NCI-H82 treated with DMSO at 0.1 percent for 48 hours (cell line): ENCODE data around the gene TPRX2.
"Not testable (repeated sequence)": the region's sequence is repeated elsewhere in the genome, so short reads cannot be mapped to it uniquely, and the experiment has no call there.

ENCODE experiments used
- DNase-seq: peaks from one replicate; lab custom pipeline; 2025; ENCODE audit not compliant: unreplicated experiment; lab: John Stamatoyannopoulos, UW

TPRX2 gene

DNA sequence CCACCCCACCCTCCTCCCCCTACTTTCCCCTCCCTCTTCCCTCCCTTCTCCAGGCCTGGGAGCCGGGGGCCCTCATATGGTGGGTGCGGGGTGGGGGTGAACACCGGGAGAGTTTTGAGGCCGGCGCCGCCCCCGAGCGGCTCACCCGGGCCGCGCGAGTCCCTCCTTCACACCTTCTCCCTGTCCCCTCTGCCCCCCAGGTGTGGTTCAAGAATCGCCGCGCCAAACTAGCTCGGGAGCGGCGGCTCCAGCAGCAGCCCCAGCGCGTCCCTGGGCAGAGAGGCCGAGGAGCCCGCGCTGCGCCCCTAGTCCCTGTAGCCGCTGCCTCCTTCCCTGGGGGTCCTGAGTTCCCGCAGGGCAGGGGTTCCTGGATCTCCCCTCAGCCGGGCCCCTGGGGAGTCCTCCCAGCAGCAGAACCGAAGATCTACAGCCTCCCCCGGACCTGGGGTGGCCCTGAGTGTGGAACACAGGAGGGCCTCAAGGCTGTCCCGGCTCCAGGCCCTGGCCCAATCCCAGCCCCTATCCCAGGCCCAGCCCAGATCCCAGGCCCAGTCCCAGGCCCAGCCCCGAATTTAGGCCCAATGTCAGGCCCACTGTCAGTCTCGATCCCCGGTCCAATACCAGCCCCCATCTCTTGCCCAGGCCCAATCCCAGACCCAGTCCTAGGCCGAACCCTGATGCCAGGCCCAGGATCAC lies 1.7 kb downstream of the TPRX2 start:
- no peak for DNase-seq

DNA sequence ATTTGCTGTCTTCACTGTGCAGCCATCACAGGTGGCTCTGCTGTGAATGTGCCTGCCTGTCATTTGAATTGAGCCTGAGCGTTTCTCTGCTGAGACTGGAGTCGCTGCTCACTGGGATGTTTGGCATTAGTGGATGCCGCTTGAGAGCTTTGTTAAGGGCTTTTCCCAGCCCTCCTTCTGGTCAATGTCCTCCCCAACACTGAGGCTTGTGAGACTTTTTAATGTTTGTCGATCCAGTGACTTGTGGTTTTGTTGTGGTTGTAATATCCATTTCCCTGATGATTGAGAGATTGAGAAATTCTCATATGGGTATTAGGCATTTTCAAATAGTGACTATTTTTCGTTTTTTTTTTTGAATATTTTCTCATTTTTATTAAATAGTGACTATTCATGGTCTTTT lies 2.6 kb downstream of the TPRX2 start:
- DNase-seq, result no peak

DNA sequence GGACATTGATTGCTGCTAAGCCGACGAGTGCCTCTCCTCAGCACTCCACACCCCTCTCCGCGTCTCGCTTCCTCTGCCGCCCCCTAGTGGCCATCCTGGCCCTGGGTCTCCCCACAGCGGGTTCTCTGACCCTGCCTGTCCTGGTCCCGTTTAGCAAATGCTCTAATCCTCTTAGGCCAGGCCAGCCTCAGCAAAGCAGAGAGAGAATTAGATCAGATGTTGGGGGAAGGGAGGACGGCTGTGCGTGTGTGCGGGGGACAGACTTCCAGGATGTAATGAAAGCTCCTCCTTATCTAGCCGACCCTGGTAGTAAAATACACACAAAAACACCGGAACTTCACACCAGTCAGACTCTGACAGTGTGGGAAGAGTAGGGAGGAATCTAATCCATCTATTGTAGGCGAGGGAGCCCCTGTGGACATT lies 4.5 kb downstream of the TPRX2 start:
- DNase-seq, result peak; percentile 100

DNA sequence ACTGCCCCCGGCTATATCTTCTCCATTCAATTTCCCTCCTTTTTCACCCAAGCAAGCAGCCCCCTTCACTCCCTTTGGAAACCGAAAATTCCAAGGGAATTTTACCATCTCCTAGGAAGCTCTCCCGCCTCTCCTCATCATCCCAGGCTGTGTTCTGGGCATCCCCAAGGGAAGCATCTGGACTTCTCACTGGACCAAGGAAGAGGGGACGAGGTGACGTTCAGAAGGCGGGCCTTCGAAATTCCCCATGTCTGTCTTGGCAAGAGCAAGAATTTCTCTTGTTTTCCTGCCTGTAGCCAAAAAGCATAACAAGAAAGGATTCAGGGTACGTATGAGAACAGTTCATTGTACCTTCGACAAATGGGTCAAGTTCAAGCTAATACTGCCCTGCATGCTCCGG lies 6.1 kb downstream of the TPRX2 start:
- DNase-seq, result no peak

DNA sequence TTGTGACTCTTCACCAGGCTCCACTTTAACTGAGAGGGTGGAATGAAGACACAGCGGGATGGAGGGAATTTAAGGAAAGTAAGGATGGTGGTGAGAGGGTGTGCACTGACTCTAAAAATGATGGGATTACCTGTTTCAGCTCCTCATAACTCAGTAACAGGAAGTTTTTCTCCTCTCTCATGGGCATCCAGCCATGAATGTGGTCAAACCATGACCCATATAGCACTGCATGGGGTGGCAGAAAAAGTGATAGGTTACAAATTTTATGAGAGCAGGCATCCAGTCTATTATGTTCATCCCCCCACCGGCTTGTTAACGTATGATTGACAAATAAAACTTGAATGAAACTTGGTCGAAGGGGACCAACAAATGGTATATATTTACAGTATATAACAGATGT lies 19.9 kb downstream of the TPRX2 start:
- DNase-seq, result no peak

DNA sequence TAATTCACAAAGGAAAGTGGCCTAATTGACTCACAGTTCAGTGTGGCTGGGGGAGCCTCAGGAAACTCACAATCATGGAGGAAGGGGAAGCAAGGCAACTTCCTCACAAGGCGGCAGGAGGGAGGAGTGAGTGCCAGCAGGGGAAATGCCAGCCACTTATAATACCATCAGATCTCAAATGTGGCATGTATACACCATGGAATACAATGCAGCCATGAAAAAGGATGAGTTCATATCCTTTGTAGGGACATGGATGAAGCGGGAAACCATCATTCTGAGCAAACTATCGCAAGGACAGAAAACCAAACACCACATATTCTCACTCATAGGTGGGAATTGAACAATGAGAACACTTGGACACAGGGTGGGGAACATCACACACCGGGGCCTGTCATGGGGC lies 20.4 kb downstream of the TPRX2 start:
- not testable (repeated sequence) for DNase-seq

DNA sequence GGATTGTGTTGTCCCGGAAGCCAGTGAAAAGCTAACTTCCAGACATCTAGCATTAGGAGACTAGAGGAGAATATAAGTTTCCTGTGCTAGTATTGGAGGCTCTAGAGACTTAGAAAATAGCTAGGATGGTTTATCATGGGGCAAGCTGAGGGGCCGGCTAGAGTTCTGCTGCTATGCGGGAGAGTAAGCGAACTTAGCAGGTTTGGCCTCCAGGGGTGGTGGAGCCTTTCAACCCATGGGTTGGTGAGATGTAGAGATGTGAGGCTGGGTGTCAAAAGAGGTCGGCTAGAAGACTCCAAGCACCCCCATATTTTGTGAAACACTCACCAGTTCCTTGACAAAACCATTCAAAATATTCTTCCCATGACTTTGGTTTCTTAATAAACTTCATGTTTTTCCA lies 22.7 kb downstream of the TPRX2 start:
- DNase-seq, result no peak

DNA sequence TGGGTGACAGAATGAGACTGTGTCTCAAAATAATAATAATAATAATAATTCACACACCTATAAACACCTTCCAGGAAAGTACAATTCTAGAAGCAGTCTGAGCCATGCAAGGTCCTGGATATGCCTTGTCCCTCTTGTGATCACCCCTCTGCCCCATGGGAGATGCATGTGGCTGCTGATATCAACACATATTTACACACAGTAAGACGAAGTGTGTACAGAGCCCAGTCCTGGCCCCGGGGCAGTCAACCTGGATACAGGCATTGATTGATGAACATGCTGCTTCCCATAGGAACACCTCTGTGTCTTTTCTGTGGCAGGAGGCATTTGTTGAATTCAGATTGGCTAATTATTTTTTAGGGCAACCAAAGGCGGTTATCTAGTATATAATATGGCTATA lies 23.9 kb downstream of the TPRX2 start:
- DNase-seq, result no peak

DNA sequence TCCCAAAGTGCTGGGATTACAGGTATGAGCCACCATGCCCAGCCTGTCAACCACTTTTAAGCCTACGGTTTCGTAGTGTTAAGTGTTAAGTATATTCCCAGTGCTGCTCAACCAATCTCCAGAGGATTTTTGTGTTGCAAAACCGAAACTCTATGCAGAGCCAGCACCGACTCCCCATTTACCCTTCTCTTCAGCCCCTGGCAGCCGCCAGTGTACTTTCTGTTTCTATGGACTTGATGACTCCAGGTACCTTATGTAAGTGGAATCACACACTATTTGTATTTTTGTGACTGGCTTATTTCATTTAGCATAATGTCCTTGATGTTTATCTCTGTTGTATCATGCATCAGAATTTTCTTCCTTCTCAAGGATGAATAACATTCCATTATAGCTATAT lies 26.0 kb downstream of the TPRX2 start:
- no peak for DNase-seq

DNA sequence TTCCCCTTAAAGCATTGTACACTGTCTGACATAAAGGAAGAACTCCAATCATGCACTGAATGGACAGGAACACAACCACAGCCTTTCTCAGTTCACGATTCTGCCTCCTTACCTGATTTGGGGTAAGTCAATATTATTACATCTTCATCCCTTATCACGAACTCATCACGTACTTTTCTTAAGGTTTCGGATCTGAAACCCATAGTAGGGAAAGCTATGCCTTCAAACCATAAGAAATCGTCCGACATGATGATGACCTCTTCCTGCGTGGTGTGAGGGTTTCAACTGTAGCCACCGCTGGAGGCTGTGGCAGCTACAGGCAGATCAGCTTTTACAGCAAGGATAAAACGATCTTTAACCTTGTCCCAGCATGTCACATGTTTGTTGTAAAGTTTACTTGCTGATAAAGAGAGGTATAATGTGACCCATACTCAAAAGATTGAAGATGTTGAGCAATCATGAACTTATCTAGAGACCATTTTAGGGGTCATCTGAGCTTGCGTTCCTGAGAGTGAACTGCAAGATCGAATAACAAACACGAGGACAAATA lies 27.1 kb downstream of the TPRX2 start, which contains the start of gene SULT2A1:
Gene SULT2A1 (minus strand): TSS at position 306 of the 550 bp plus-strand sequence. CDS start 58 bp downstream, at position 248.
- DNase-seq, result no peak

DNA sequence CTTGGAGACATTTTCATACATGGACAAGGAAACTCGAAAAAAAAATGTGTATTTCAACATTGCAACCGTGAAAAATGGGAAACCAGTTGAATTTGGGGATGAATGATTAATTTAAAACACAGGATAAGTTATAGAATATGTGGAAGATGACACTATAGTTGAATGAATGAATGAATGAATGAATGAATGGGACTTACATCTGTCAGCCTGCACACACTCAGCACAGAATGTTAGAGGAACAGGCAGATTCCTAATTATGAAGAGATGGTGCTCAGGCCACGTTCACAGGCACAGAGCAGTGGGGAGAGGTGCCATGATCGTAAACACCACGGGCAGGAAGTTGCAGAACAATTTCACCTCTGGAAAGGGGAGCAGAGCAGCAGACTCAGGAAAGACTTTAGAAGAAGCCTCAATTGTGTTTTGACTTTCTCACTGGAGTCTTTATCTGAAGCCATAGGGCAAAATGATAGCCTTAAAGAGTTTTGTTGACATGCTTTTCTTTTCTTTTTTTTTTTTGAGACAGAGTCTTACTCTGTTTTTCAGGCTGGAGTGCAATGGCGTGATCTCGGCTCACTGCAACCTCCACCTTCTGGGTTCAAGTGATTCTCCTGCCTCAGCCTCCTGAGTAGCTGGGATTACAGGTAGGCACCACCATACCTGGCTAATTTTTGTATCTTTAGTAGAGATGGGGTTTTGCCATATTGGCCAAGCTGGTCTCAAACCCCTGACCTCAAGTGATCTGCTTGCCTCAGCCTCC lies 32.0 kb downstream of the TPRX2 start:
- no peak for DNase-seq

DNA sequence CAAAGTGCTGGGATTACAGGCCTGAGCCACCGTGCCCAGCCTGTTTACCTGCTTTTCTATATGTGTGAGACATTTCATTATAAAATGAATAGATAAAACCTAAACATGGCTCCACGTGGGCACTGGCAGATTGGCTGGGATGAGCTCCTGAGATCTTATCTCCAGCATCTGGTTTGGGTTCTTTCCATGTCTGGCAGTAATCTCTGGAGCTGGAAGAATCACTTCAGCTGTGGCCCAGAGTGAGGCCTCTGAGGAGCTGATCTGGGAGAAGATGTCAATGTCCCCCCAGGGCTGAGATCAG lies 32.5 kb downstream of the TPRX2 start:
- no peak for DNase-seq

DNA sequence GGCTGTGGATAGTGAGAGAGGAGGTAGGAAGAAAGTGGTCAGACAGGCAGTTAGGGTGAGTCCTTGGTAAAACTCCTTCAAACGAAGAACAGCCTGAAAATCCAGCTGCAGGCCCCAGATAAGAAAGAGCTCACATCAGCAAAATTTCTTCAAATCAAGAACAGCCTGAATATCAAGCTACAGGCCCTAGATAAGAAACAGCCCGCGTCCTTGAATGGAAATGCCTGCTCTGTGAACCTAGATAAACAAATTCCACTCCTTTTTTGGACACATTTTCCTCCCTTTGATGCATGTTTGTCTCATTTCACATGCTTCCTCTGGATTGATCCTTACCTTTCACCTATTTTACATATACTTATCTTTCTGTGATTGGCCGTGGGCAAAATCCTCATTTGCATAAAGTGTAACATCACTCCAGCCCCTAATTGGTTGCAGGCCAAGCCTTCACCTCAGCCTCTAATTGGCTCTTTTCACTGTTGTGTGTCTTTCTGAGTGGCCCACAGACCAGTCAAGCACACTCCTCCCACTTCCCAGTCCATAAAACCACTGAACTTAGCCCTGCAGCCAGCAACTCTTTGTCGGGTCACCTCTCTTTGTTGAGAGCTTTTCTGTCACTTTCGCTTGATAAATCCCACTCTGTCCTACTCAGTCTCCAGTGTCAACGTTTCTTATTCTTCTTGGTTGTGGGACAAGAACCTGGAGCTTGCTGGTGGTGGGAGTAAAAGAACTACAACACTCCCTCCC lies 33.1 kb downstream of the TPRX2 start:
- DNase-seq, result no peak

DNA sequence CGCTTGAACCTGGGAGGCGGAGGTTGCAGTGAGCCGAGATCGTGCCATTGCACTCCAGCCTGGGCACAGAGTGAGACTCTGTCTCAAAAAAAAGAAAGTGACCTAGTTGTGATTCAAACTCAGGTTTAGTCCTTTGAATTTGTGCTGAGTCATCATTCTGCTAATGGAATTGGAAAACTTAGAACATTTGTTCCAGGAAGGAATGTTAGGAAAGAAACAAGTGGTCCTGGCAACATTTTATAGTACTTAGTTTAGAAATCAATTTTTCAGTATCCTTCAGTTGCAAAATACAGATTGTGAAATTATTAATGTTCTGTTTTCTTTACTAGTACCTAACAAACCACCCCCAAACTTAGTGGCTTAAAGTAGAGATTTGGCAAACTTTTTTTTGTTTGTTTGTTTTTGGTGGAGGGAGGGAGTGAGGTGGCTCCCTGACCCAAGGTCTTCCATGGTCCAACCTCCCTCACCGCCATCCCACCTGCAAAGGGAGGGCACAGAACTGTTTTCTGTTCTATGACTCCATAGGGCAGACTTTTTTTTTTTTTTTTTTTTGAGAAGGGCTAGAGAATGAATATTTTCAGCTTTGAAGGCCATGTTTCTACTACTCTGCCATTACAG lies 36.2 kb downstream of the TPRX2 start:
- no peak for DNase-seq

DNA sequence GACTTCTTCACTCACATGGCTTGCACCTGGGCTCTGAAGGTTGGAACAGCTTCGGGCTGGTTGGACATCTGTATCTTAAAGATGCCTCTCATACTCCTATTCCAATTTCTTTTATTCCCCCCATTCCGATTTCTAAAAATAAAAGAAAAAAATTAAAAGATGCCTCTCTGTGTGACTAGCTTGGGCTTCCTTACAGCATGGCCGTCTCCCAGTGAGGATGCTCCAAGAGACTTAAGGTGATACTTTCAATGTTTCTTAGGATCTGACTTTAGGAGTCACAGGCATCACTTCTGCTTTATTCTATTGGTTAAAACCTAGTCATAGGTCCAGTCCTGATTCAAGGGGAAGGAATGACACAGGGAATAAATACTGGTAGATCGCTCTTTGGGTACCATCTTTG lies 37.0 kb downstream of the TPRX2 start:
- DNase-seq, result no peak

DNA sequence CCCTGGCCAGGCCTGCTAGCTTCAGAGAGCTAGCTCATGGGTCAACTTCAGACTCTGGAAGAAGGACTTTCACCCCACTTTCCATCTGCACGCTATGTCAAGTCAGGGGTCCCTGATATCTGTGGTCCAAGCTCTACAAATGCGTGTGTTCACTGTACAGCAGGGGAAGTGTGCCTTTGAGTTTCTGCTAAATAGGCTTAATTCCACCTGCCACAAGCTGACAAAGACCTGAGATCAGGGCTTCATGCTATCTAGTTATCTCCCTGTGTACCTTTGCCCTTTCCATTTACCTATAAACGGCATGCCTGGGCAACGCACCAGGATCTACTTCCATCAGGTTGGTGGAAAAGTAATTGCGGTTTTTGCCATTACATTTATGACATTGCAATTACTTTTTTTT lies 37.7 kb downstream of the TPRX2 start:
- no peak for DNase-seq

DNA sequence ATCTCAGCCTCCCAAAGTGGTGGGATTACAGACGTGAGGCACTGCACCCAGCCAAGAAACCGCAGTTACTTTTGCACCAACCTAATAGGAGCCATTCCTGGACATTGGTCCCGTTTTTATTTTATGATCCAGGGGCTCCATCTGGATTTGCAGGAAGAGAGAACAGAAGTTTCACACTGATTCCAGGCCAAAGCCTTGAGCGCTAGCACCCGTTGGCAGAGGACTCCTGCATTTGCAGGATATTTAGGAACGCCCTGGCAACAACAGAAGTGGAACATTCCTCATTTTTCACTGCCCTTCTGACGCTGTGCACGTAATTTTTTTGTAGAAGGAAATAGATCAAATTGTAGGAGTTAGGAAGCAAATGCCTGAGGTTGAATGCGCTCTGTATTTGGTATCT lies 38.8 kb downstream of the TPRX2 start:
- DNase-seq, result no peak

DNA sequence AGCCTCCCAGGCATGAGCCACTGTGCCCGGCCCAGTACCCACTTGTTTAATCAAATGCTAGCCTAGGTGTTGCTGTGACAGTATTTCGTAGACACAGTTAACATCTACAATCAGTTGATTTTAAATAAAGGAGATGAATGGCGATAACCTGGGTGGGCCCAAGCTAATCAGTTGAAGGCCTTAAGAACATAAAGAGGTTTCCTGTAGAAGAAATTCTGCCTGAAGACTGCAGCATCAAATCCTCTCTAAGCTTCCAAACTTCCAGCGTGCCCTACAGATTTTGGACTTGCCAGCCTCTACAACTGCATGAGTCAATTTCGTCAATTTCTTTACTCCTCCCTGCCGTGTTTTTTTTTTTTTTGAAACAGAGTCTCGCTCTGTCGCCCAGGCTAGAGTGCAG lies 40.3 kb downstream of the TPRX2 start:
- DNase-seq, result no peak

DNA sequence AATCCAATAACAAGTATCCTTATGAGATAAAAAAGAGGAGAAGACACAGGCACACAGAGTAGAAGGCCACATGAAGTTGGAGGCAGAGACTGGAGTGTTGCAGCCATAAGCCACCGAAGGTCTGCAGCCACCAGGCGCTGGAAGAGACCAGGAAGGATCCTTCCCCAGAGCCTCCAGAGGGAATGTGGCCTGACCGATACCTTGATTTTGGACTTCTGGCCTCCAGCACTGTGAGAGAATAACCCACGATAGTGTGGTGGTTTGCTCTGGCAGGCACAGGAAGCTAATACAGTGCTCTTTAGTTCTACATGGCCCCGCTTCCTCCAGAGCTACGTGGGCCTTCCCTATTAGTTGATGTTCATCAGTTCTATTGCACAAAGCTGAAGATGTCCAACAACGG lies 42.3 kb downstream of the TPRX2 start:
- DNase-seq, result no peak

DNA sequence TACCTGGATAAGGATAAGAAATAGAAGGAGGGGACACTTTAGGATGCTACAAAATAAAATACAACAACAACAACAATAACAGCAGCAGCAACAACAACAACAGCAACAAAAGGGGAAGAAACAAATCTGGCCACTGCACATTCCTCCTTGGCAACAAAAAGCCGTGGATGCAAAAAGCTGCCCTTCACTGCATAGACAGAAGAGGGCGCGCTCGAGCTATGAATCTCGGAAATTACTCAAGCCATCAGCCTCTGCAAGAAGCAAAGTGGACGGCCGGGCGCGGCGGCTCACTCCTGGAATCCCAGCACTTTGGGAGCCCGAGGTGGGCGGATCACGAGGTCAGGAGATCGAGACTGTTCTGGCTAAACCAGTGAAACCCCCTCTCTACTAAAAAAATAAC lies 50.3 kb downstream of the TPRX2 start:
- DNase-seq, result not testable (repeated sequence)

DNA sequence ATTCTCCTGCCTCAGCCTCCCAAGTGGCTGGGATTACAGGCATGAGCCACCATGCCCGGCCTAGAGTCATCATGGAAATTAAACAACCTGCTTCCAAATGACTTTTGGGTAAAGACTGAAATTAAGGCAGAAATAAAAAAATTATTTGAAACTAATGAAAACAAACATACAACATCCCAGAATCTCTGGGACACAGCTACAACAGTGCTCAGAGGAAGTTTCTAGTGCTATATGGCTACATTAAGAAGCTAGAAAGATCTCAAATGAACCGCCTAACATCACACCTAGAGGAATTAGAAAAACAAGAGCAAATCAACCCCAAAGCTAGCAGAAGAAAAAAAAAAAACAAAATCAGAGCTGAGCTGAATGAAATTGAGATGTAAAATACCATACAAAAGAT lies 51.2 kb downstream of the TPRX2 start:
- not testable (repeated sequence) for DNase-seq
